Limb (tissue), 2 donors: ENCODE data around the gene HS3ST4.
"Not testable (repeated sequence)": the region's sequence is repeated elsewhere in the genome, so short reads cannot be mapped to it uniquely, and the experiment has no call there.

ENCODE experiments used
- DNase-seq, 2 donors: peaks; one replicate each; pipeline ENCODE4 v3.0.0-alpha.2; 2016; ENCODE audit errors: extremely low spot score in 2 of 2

HS3ST4 gene

DNA sequence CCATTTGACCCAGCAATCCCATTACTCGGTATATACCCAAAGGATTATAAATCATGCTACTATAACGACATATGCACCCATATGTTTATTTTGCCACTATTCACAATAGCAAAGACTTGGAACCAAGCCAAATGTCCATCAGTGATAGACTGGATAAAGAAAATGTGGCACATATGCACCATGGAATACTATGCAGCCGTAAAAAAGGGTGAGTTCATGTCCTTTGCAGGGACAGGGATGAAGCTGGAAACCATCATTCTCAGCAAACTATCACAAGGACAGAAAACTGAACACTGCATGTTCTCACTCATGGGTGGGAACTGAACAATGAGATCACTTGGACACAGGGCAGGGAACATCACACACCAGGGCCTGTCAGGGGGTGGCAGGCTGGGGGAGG, 406.4 kb downstream of the HS3ST4 start:
- not testable (repeated sequence) for DNase-seq

DNA sequence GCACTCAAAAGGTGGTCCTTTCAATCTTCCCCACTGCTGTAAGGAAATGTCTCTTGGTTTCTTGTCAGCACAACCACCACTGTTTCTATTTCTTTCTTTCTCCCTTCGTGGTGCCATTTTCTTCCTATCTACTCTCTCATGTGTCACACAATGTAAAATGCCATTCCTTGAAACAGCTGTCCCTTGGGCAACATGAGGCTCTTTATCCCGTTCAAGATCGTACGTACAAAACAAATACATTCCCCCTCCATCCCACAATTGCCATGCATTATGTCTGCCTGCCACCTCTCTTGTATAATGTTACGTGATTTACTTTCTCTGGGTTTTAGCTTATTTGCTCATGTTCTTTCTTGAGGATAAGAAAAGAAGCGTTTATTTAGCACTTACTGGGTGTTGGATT, 410.6 kb downstream of the HS3ST4 start:
- no peak for DNase-seq

DNA sequence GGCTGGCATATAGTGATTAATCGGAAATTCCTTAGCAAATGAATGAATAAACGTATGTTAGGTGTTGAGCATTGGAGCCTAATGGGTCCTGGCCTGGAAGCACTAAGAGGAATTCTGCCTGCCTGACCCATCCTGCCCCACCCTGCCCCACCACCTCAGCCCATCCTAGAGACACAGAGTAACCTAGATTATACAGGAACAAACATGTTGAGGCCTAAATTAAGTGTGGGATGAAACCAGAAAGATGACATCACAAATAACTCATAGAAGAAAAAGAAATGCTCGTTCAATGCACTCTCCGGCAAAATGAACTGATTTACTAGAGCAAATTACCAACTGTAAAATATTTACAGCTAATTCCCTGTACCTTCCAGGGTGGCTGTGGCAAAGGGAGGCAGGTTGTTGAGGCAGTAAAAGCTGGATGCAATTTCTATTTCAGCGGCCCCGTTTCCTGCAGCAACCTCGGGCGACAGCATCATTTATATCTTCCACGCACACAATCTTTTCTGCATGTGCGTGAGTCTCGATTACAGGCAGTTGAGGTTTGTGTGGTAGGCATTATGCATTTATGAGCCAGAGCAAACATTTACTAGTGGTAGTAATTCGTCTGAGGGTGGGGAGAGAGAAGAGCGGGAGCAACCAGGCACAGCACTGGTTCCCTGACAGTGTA, 417.2 kb downstream of the HS3ST4 start:
- no peak for DNase-seq

DNA sequence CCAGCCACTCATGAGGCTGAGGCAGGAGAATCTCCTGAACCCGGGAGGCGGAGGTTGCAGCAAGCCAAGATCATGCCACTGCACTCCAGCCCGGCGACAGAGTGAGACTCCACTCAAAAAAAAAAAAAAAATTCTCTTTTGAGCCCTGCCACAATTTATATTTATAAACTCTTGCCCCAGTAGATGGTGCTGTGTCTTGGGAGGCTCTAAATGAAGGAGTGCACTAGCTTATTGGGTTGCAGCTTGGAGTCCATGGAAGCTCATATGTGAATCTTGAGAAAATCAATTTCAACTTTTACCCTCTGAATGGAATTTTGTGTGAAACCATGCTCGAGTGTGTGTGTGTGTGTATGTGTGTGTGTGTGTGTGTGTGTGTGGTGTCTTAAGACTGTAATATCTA, 420.1 kb downstream of the HS3ST4 start:
- DNase-seq, result no peak

DNA sequence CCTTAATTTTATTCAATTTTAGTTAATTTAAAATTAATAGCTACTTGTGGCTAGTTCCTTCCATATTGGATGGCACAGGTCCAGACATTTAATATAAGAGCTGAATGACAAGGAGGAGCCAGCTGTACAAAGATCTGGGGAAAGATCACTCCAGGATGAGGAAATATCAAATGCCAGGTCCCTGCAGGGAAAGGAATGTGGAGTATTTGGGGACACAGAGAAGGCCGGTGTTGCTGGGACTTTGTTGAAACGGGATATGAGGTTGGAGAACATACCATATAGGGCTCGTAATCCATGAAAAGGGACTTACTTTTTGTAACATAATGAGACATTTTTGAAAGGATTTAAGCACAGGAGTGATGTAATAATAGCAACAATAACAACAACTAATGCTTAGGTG, 426.8 kb downstream of the HS3ST4 start:
- peak in 1 of 2 donors; percentile 3 for DNase-seq

DNA sequence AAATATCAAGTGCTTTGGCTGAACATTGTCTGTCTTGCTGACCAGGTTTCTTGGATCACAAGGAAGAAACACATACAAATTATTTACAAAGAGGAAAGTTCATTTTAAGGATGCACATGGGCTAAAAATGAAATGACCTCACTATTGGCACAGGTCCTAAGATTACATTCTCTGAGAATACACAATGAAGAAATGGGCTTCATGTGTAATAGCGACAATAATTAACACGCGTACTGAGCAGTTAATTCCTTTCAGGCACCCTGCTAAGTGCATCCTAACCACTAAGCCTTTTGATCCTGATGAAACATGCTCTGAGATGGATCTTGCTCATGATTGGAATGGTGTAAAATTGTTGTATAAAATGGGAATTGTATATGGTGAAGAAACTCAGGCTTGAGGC, 429.0 kb downstream of the HS3ST4 start:
- DNase-seq, result peak in 1 of 2 donors; percentile 8

DNA sequence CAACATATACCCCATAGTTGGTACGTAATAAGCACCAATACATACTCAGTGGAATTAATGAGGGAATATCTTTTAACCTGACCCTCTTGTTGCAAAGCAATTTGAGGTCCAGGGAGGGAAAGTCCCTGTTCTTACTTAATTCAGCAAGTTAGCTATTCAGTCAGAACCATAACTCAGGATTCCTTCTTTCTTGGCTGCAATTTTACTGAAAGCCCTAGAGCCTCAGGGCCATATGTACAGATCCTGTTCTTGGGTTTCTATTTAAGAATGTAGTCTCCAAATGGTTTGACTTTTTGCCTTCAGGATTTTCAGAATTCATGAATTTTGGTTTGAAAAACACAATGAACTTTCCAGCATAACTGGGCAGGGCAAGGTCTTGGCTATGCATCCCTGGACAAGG, 436.5 kb downstream of the HS3ST4 start:
- no peak for DNase-seq

DNA sequence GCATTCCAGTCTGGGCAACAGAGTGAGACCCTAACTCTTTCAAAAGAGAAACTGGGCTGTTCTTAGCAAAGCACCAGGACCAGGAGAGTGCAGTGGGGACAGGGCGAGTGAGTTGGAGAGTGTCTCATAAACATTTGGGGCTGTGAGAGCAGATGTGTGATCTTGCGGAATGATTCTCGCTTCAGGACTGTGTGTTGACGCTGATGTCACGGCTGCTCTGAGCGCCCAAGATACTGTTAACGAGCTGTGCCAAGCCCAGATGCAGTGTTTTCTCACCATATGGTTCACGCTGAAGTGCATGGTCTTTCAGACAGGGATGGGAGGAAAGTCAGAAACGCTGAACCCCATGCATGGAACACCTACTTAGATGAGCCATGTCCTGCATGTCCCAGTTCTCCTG, 438.2 kb downstream of the HS3ST4 start:
- no peak for DNase-seq

DNA sequence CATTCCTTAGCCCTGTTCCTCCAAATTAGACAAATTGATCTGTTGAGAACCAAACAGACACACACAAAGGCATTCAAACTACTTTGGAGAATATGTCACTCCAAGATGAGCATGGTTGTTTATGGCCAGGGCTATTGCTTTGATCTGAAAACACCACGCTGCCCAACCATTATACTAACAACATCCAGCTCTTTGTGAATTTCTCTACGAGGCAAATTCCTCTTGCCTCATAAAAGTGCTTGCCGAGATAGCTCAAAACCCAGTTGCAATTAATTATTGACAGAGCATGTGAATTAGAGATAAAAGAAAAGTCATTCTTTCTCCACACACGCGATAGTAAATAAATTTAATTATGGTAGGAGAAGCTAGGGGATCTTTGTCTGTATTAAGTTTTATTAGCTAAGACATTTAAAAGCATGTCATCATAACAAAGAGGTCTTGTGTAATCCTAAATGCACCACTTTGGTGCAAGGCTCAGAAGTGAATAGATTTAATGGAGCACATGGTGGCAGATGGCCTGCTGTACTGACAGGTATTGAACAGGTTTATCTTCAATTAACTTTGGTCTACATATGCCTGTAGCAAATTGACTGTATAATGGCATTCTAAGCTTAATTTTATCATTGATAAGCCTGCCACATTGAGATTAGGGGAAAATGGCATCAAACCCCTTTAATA, 441.8 kb downstream of the HS3ST4 start:
- no peak for DNase-seq

DNA sequence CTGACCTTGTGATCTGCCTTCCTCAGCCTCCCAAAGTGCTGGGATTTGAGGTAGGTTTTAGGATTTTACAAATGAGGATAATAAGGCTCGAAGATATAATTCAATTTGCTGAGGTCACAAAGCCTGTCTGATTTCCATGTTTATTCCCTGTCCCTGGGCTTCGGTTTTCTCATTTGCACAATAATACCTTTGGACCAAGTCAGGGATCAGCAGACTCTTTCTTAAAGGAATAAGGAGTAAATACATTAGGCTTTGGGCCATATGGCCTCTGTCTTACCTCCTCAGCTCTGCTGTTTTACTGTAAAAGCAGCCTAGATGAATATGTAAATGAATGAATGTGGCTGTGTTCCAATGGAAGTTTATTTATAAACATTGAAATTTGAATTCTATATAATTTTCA, 442.8 kb downstream of the HS3ST4 start:
- no peak for DNase-seq

DNA sequence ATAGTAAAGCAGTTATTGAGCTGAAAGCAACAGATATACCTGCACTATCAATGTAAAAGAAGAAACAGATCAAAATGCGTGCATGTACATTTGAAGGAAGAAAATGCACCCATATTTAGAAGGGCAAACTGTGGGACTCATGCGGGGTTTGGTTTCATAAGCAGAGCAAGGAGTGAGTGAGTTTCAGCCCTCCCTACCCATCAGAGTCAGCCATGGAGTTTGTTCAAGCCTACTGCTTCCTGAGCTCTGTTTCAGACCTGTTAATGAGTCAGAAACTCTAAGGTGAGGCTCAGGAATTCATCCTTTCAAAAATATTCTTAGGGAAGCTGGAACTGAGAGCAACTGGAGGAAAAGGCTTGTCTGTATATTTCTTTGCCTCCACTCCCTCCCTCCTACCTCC, 446.2 kb downstream of the HS3ST4 start:
- DNase-seq, result no peak

DNA sequence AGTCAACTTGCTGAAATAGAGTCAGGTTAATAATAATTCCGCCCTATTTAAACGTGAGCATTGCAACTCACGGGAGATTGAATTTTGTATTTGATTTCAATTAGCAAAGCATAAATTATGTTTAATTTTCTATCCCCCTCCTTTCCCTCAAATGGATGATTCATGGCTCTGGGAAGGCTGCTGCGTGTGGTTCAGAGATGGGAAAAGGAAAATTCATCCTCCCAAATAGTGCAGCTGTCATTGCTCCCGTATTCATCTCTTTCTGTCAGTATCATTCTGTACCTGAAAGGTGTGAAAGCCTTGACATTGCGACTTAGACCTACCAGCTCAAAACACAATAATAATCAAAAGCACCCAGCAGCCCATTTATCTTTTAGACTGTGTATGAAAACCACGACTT, 447.3 kb downstream of the HS3ST4 start:
- no peak for DNase-seq

DNA sequence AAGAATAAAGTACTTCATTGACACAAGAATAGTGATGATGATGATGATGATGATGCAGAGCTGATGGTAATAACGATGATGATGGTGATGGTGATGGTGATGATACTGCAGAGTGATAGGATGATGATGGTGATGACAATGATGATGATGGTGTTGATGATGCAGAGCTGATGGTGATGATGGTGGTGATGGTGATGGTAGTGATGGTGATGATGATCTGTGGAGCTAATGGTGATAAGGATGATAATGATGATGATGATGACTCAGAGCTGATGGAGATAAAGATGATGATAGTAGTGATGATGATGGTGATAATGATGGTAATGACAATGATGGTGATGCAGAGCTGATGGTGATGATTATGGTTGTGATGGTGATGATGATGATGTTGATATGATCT, 448.1 kb downstream of the HS3ST4 start:
- no peak for DNase-seq

DNA sequence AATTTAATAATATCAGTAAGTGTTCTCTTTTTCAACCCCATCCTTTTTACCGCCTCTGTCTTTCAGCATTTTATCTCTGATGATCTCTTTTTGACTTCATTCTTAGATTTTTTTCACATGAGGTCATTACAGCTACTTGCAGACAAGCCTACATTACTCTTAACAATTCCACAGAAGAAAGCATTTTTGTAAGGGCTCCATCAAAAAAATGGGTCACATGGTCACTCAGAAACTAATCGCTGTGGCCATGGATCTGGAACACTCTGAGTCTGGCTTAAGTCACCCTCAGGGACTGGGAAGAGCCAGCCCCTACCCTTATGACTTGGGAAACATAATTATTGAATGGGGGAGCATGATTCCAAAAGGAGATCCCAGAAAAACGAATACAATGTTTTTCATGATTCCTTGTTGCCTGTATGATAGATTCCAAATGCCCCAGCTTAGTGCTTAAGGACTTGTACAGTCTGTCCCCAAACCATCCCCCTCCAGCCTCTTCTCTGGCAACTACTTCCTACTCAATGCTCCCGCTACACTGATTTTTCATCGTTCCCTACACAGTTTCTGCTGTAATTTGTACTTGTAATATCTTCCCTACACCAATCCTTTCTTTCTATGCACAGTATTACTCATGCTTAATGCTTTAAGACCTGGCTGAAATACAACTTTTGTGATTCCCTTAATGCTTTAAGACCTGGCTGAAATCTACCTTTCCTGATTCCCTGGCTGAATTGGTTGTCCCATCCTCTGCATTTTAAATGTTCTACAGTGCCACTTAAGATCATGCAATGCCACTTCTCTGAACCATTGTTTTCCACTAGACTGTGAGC, 457.8 kb downstream of the HS3ST4 start:
- DNase-seq, result no peak

DNA sequence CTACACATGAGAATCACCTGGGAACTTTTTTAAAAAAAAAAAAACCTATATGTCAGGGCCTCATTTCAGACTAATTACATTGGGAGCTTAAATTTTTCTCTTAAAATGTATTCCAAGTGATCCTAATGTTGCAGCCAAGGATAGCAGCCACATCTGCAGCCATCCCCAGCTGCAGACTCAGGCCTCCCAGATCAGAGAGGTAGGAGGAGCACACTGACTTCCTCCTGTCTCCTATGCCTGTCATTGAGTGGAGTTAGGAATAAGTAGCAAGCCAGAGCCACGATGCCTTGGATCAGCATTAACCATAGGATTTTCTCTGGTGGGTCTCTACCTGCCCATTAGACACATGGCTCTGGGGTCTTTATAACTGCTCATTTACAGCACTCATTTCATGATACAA, 463.5 kb downstream of the HS3ST4 start:
- no peak for DNase-seq

DNA sequence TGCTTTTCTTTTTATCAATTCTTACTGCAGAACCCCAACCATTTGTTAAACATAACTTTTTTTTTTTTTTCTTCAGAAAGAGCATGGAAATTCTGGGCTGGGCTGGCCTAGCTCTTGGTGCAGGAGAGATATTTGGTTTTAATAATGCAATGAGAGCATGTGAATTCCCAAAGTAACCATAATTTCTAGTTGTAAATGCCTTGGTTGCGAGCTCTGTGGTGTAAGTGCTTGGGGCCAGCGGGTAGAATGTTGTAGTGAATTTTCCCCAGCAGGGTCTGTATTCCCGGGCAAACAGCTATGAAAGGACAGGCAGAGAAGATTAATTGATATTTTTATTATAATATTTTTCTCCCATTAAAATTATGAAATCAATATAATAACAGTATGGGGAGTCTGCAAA, 465.6 kb downstream of the HS3ST4 start:
- DNase-seq, result peak in 1 of 2 donors; percentile 17

DNA sequence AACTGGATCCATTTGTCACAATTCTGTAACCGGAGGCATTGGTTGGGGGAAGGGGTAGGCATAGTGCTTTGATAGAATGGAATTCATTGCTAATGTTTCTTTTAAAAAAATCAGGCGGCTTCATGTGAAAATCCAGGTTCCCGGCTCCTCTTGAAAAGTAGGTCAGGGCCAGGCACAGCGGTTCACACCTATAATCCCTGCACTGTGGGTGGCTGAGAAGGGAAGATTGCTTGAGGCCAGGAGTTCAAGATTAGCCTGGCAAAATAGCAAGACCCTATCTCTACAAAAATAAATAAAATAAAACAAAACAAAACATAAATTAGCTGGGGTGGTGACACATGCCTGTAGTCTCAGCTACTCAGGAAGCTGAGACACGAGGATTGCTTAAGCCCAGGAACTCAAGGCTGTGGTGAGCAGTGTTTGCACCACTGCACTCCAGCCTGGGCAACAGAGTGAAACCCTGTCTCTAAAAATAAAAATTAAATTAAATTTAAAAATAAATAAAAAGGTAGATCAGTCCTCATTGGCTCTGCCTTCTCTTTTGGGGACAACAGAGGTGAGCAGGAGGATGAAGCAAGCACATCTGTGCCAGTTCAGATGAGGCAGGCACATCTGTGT, 466.5 kb downstream of the HS3ST4 start:
- no peak for DNase-seq

DNA sequence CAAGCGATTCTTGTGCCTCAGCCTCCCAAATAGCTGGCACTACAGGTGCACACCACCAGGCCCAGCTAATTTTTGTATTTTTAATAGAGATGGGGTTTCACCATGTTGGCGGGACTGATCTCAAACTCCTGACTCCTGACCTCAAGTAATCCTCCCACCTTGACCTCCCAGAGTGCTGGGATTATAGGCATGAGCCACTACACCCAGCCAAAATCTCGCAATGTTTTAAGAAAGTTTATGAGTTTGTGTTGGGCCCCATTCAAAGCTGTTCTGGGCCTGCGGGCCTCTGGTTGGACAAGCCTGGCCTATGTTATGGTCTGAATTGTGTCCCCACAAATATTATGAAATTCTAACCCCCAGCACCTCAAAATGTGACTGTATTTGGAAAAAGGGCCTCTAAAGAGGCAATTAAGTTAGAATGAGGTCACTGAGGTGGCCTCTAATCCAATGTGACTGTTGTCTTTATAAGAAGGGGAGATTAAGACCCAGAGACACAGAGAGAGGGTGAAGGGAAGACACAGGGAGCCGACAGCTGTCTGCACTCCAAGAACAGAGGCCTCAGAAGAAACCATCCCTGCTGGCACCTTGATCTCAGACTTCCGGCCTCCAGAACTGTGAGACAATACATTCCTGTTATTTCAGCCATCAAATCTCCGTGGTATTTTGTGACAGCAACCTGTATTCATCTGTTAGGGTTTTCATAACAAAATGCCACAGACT, 469.9 kb downstream of the HS3ST4 start:
- no peak for DNase-seq

DNA sequence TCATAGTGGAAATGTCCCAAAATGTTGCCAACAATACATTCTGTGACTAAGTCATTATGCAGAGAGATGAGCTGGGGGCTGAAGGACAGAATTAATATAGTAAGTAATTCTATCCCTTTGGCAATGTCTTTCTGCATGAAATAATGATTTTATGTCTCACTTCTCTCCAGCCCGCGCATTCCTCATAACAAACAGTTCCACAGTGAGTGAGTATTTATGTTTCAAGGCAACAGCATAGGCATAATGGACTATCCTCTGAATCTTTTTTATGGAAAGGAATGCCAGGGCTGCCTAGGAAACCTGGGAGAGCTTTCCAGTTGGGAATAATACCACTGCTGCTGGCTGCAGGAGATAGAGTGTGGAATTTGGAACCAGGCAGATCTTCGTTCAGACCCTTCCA, 477.7 kb downstream of the HS3ST4 start:
- peak; percentile 32 to 59 for DNase-seq

DNA sequence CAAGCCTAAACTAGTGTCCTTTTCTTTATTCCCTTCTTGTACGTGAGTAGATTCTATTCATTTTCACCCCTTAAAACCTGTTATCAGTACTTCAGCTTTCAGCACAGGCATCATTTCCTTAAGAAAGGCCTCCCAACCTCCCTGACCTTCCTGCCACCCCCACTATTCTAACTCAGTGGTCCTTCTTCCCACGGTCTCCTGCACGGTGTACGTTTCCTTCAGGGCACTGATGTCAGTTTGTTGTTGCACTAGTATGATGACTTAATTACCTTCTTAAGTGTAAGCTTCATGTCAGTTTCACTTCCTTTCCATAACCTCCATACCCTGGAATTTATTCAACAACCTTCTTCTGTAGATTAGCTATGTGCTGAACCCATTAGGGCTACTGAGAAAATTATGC, 484.2 kb downstream of the HS3ST4 start:
- DNase-seq, result no peak

DNA sequence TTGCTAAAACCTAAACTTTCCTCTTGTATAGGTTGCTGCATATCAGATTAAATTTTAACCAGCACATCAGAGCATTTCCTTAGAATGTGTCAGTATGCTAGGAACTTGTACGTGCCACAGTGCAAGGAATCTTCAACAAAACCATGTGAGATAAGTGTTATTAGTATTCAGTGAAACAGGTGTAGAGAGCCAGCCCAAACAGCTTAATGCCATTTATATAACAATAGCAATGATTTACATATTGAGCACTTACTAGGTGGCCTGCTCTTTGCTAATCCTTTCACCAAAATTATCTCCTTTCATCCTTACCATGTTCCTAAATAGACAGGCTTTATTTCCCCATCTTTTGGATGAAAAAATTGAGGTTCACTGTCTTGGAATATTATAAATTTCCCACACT, 485.7 kb downstream of the HS3ST4 start:
- no peak for DNase-seq
